Measurements from ENCODE around the gene ATAD2B. TPM values are rescaled to one million over a fixed set of nuclear protein-coding genes. Genes with fewer than 3 reads are reported as not detected.
A peak's percentile ranks its signal among the peaks of the same experiment; 100 is the strongest.
"Not testable (repeated sequence)": the region's sequence is repeated elsewhere in the genome, so short reads cannot be mapped to it uniquely, and the experiment has no call there.

The ATAD2B gene
- total RNA-seq, 1 donor from 2014 or later = 12.7 TPM

- no peak for DNase-seq (ENCODE audit: extremely low read depth, low read depth, low spot score)
Measured at GRCh38 chr2:23801396-23801795, 125.5 kb downstream of the ATAD2B start.

- DNase-seq (ENCODE audit: extremely low read depth, low read depth, low spot score) = no peak
Measured at GRCh38 chr2:23794234-23794633, 132.7 kb downstream of the ATAD2B start.

- DNase-seq (ENCODE audit: extremely low read depth, low read depth, low spot score) = no peak
Measured at GRCh38 chr2:23793476-23793875, 133.4 kb downstream of the ATAD2B start.

GRCh38 chr2:23791030-23791429 lies 135.9 kb downstream of the ATAD2B start:
- peak; percentile 12 for DNase-seq (ENCODE audit: extremely low read depth, low read depth, low spot score)

- no peak for DNase-seq (ENCODE audit: extremely low read depth, low read depth, low spot score)
Measured at GRCh38 chr2:23789012-23789411, 137.9 kb downstream of the ATAD2B start.

- no peak for DNase-seq (ENCODE audit: extremely low read depth, low read depth, low spot score)
Measured at GRCh38 chr2:23788100-23788499, 138.8 kb downstream of the ATAD2B start.

- DNase-seq (ENCODE audit: extremely low read depth, low read depth, low spot score) = no peak
Measured at GRCh38 chr2:23784971-23785370, 142.0 kb downstream of the ATAD2B start.

GRCh38 chr2:23782646-23783045 lies 144.3 kb downstream of the ATAD2B start:
- DNase-seq (ENCODE audit: extremely low read depth, low read depth, low spot score) = no peak

GRCh38 chr2:23782126-23782525 lies 144.8 kb downstream of the ATAD2B start:
- no peak for DNase-seq (ENCODE audit: extremely low read depth, low read depth, low spot score)

- DNase-seq (ENCODE audit: extremely low read depth, low read depth, low spot score) = not testable (repeated sequence)
Measured at GRCh38 chr2:23780465-23780864, 146.5 kb downstream of the ATAD2B start.

- DNase-seq (ENCODE audit: extremely low read depth, low read depth, low spot score) = no peak
Measured at GRCh38 chr2:23777826-23778225, 149.1 kb downstream of the ATAD2B start.

GRCh38 chr2:23776021-23776420 lies 150.9 kb downstream of the ATAD2B start:
- DNase-seq (ENCODE audit: extremely low read depth, low read depth, low spot score) = no peak

GRCh38 chr2:23772684-23773083 lies 154.2 kb downstream of the ATAD2B start:
- DNase-seq (ENCODE audit: extremely low read depth, low read depth, low spot score) = no peak

GRCh38 chr2:23772056-23772455 lies 154.9 kb downstream of the ATAD2B start:
- DNase-seq (ENCODE audit: extremely low read depth, low read depth, low spot score) = no peak

- DNase-seq (ENCODE audit: extremely low read depth, low read depth, low spot score) = no peak
Measured at GRCh38 chr2:23769364-23769763, 157.6 kb downstream of the ATAD2B start.

- no peak for DNase-seq (ENCODE audit: extremely low read depth, low read depth, low spot score)
Measured at GRCh38 chr2:23767876-23768621, 158.9 kb downstream of the ATAD2B start.

GRCh38 chr2:23762141-23762540 lies 164.8 kb downstream of the ATAD2B start:
- DNase-seq (ENCODE audit: extremely low read depth, low read depth, low spot score) = no peak

GRCh38 chr2:23761638-23762037 lies 165.3 kb downstream of the ATAD2B start:
- no peak for DNase-seq (ENCODE audit: extremely low read depth, low read depth, low spot score)

- peak; percentile 25 for DNase-seq (ENCODE audit: extremely low read depth, low read depth, low spot score)
Measured at GRCh38 chr2:23760736-23761135, 166.2 kb downstream of the ATAD2B start.

- peak; percentile 80 for DNase-seq (ENCODE audit: extremely low read depth, low read depth, low spot score)
Measured at GRCh38 chr2:23757686-23758433, 169.1 kb downstream of the ATAD2B start.

GRCh38 chr2:23756593-23757292 lies 170.2 kb downstream of the ATAD2B start:
- DNase-seq (ENCODE audit: extremely low read depth, low read depth, low spot score) = no peak

- DNase-seq (ENCODE audit: extremely low read depth, low read depth, low spot score) = no peak
Measured at GRCh38 chr2:23754970-23755369, 172.0 kb downstream of the ATAD2B start.
